ENCODE measurements around the gene MINDY4.

The MINDY4 gene

GRCh38 chr7:30917216-30917893 lies 146.1 kb downstream of the MINDY4 start:
- TF ChIP-seq EGR1 (IDR thresholded peaks at IDR 0.05) (no peak), REST (IDR thresholded peaks at IDR 0.05; ENCODE audit: low read depth) (no peak), CREB1 (IDR thresholded peaks at IDR 0.05; ENCODE audit: low read depth) (no peak), RAD21 (IDR thresholded peaks at IDR 0.05; ENCODE audit: low read depth) (no peak), FOXM1 (IDR thresholded peaks at IDR 0.05; ENCODE audit: borderline replicate concordance, low read depth) (no peak), MAX (IDR thresholded peaks at IDR 0.05) (no peak), USF1 (IDR thresholded peaks at IDR 0.05) (no peak), CEBPB (IDR thresholded peaks at IDR 0.05) (no peak), EP300 (IDR thresholded peaks at IDR 0.05; ENCODE audit: borderline replicate concordance) (no peak), YY1 (IDR thresholded peaks at IDR 0.05; ENCODE audit: low read depth) (no peak), TCF12 (IDR thresholded peaks at IDR 0.05; ENCODE audit: low read depth) (no peak), NFIC (IDR thresholded peaks at IDR 0.05) (no peak), TEAD4 (IDR thresholded peaks at IDR 0.05) (no peak)

GRCh38 chr7:30918676-30919075 lies 147.5 kb downstream of the MINDY4 start:
- TF ChIP-seq CREB1 (IDR thresholded peaks at IDR 0.05; ENCODE audit: low read depth) (no peak), FOXM1 (IDR thresholded peaks at IDR 0.05; ENCODE audit: borderline replicate concordance, low read depth) (no peak), NFIC (IDR thresholded peaks at IDR 0.05) (no peak), RAD21 (IDR thresholded peaks at IDR 0.05; ENCODE audit: low read depth) (no peak), TCF12 (IDR thresholded peaks at IDR 0.05; ENCODE audit: low read depth) (no peak), EP300 (IDR thresholded peaks at IDR 0.05; ENCODE audit: borderline replicate concordance) (no peak), TAF1 (IDR thresholded peaks at IDR 0.05; ENCODE audit: low read depth) (no peak), CEBPB (IDR thresholded peaks at IDR 0.05) (no peak), ZBTB7A (IDR thresholded peaks at IDR 0.05; ENCODE audit: low read depth) (no peak), USF1 (IDR thresholded peaks at IDR 0.05) (no peak), EGR1 (IDR thresholded peaks at IDR 0.05) (no peak), YY1 (IDR thresholded peaks at IDR 0.05; ENCODE audit: low read depth) (no peak)

- TF ChIP-seq USF1 (IDR thresholded peaks at IDR 0.05) = no peak
- no peak for TF ChIP-seq REST (IDR thresholded peaks at IDR 0.05; ENCODE audit: low read depth)
- no peak for TF ChIP-seq EP300 (IDR thresholded peaks at IDR 0.05; ENCODE audit: borderline replicate concordance)
- TF ChIP-seq CREB1 (IDR thresholded peaks at IDR 0.05; ENCODE audit: low read depth) = no peak
- TF ChIP-seq TCF12 (IDR thresholded peaks at IDR 0.05; ENCODE audit: low read depth) = no peak
- no peak for TF ChIP-seq MAX (IDR thresholded peaks at IDR 0.05)
- TF ChIP-seq NFIC (IDR thresholded peaks at IDR 0.05) = no peak
- TF ChIP-seq EGR1 (IDR thresholded peaks at IDR 0.05) = no peak
- no peak for TF ChIP-seq TEAD4 (IDR thresholded peaks at IDR 0.05)
Measured at GRCh38 chr7:30920021-30920583, 148.9 kb downstream of the MINDY4 start.

GRCh38 chr7:30920584-30921539 lies 149.6 kb downstream of the MINDY4 start:
- TF ChIP-seq TEAD4 (IDR thresholded peaks at IDR 0.05) (no peak), CREB1 (IDR thresholded peaks at IDR 0.05; ENCODE audit: low read depth) (no peak), TCF12 (IDR thresholded peaks at IDR 0.05; ENCODE audit: low read depth) (no peak)
